Calu3 (cell line): Measurements from ENCODE around the gene SNRNP200. TPM values are rescaled to one million over a fixed set of nuclear protein-coding genes. Genes with fewer than 3 reads are reported as not detected.

ENCODE experiments used
- Bru-seq: library from RNA; stranded (reverse); fragments of 400-500 nt; gene quantifications from one replicate; lab custom pipeline; 2021; lab: Mats Ljungman, UMichigan
- BruChase-seq, 2 experiments: library from RNA; stranded (reverse); fragments of 400-500 nt; gene quantifications; one replicate each; lab custom pipeline; 2021; lab: Mats Ljungman, UMichigan
- BruUV-seq: library from RNA; stranded (reverse); fragments of 400-500 nt; replicated peaks from 2 replicates; lab custom pipeline; 2021; lab: Mats Ljungman, UMichigan
- CTCF ChIA-PET: fragments of 300-600 bp; sonication (Branson Sonifier 250); formaldehyde crosslinking; loops from one replicate; lab custom pipeline; 2022; ENCODE audit warnings: antibody characterized with exemption; lab: Charles Lee
- DNase-seq: peaks from one replicate; pipeline ENCODE4 v3.0.0; 2022
- H3K27ac Mint-ChIP-seq: one replicate; pipeline ENCODE4 v1.8.0; 2022; ENCODE audit warnings: mixed read lengths; ENCODE audit not compliant: unreplicated experiment
- H3K27me3 Mint-ChIP-seq: one replicate; pipeline ENCODE4 v1.8.0; 2022; ENCODE audit warnings: mixed read lengths; ENCODE audit not compliant: unreplicated experiment
- H3K36me3 Mint-ChIP-seq: one replicate; pipeline ENCODE4 v1.8.0; 2022; ENCODE audit warnings: mild to moderate bottlenecking, moderate library complexity, mixed read lengths; ENCODE audit not compliant: insufficient read depth, unreplicated experiment
- H3K4me1 Mint-ChIP-seq: one replicate; pipeline ENCODE4 v1.8.0; 2022; ENCODE audit warnings: mild to moderate bottlenecking, low read depth, mixed read lengths; ENCODE audit not compliant: unreplicated experiment
- H3K4me3 Mint-ChIP-seq: one replicate; pipeline ENCODE4 v1.8.0; 2022; ENCODE audit warnings: mild to moderate bottlenecking, low read depth, moderate library complexity, mixed read lengths; ENCODE audit not compliant: unreplicated experiment
- H3K9me3 Mint-ChIP-seq: one replicate; pipeline ENCODE4 v1.8.0; 2022; ENCODE audit warnings: low read depth, mixed read lengths; ENCODE audit not compliant: unreplicated experiment
- intact Hi-C: fragments of 100-400 bp; cut with micrococcal nuclease; formaldehyde crosslinking; loops from one replicate; pipeline ENCODE4 v1.10.0; 2022; ENCODE audit not compliant: unreplicated experiment
- long read RNA-seq: library from polyadenylated mRNA; stranded (forward); transcript quantifications from one replicate; pipeline ENCODE4 v2.0.0, GENCODE V29; 2022
- total RNA-seq: library from RNA; stranded (reverse); gene quantifications from 2 replicates; pipeline ENCODE4 v1.2.3, GENCODE V29; 2022
- TF ChIP-seq, protein P1 (sequence below): fragments of 200-600 bp; IDR thresholded peaks from one replicate; pipeline ENCODE4 v1.8.0; 2022; ENCODE audit warnings: antibody characterized with exemption; ENCODE audit not compliant: unreplicated experiment

The SNRNP200 gene
- total RNA-seq = 140 and 143 TPM in 2 replicates
- Bru-seq, nascent RNA = percentile 86 among the genes with signal in this experiment
- percentile 96 among the genes with signal in this experiment for BruChase-seq, experiment 1, labeled RNA remaining after a 6-hour chase
- BruChase-seq, experiment 2, labeled RNA remaining after a 2-hour chase = percentile 90 among the genes with signal in this experiment
- long read RNA-seq, full-length matches to known transcripts = 15 of 207 reads
- long read RNA-seq, partial matches to known transcripts = 49 of 207 reads
- long read RNA-seq, other reads (novel, unspliced or antisense) = 143 of 207 reads

DNA sequence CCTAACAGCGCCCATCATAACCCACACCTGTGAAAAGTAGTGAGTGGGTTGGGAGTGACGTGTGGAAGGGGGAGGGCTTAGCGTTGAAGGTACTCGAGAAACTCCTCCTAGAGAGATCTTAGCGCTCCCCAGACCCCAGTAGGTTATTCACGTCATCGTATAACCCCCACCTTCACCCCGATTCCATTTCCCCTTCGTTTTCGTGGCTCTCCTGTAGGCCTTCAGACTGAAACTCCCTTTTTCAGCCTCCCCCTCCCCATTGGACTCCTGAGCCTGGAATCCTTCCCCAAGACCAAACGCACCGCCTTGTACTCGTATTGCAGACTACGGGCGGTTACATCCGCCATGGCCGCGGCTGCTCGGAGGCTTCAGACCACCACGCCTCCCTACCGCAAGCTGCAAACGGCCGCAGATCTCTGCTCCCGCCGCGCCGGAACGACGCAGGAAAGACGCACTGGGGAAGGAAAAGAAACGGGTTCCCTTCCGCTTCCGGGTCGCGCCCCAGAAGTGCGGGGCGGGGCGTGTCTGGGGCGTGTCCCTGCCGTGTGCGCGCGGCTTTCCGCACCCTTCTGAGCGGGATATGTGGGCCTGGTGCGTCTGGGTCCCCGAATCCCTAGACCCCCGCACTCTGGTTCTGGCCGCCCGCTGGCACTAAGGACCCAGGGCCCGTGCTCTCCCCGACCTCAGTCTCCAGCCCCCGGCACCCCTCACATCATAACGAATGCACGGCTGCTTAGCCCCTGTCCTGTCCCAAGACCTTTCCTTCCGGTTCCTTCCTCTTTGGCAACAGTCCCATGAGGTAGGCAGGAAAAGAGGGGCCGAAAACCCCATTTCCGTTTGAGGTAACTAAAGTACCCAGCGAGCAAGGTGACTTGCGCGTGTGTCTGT, at the start of gene SNRNP200:
Gene SNRNP200 (minus strand): TSS at position 456 of the 888 bp plus-strand sequence. CDS start 109 bp downstream, at position 347.
- Mint-ChIP-seq H3K27me3 (no peaks in the 10 kb centered on the region), H3K27ac (peak within 1 kb of the TSS; percentile 94), H3K4me1 (peaks cover 22% of the 10 kb centered on the region), H3K4me3 (peak within 1 kb of the TSS; percentile 98), H3K9me3 (no peaks in the 10 kb centered on the region), H3K36me3 (peaks cover 49% of the 10 kb centered on the region)
- TF ChIP-seq, protein P1, sequence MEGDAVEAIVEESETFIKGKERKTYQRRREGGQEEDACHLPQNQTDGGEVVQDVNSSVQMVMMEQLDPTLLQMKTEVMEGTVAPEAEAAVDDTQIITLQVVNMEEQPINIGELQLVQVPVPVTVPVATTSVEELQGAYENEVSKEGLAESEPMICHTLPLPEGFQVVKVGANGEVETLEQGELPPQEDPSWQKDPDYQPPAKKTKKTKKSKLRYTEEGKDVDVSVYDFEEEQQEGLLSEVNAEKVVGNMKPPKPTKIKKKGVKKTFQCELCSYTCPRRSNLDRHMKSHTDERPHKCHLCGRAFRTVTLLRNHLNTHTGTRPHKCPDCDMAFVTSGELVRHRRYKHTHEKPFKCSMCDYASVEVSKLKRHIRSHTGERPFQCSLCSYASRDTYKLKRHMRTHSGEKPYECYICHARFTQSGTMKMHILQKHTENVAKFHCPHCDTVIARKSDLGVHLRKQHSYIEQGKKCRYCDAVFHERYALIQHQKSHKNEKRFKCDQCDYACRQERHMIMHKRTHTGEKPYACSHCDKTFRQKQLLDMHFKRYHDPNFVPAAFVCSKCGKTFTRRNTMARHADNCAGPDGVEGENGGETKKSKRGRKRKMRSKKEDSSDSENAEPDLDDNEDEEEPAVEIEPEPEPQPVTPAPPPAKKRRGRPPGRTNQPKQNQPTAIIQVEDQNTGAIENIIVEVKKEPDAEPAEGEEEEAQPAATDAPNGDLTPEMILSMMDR = no peak
- intact Hi-C loops = no loop called here
- peak; percentile 88 for DNase-seq
- no TSS peak for BruUV-seq
- CTCF ChIA-PET = interaction anchor here (0.6 kb wide), 1 partner anchor 1379 kb away, joined by 3 read pairs; no protein-coding TSS in a partner anchor

DNA sequence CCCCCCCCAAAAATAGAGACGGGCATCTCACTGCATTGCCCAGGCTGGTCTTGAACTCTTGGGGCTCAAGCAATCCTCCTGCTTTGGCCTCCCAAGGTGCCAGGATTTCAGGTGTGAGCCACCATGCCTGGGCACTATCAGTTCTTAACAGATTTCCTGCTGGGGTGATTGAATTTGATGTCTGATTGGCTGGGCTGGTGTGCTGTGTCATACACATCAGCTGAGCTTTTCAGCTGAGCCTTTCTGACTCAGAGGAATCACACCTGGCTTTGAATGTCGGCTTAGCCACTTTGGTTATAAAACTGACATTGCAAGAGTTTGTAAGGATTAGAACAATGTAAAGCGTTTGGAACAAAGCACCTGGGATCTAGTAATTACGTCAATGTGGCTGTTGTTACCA, 49.1 kb upstream of the SNRNP200 start:
- H3K4me1 Mint-ChIP-seq = no peaks in the 10 kb centered on the region
- TF ChIP-seq, protein P1 = no peak
- H3K27me3 Mint-ChIP-seq = no peaks in the 10 kb centered on the region
- no TSS peak for BruUV-seq
- no peak for DNase-seq
- no peaks in the 10 kb centered on the region for H3K9me3 Mint-ChIP-seq
- CTCF ChIA-PET = no interaction called here
- H3K27ac Mint-ChIP-seq = no peak overlapping the region
- intact Hi-C loops = no loop called here
- peaks cover 28% of the 10 kb centered on the region for H3K36me3 Mint-ChIP-seq
- H3K4me3 Mint-ChIP-seq = no peak overlapping the region

DNA sequence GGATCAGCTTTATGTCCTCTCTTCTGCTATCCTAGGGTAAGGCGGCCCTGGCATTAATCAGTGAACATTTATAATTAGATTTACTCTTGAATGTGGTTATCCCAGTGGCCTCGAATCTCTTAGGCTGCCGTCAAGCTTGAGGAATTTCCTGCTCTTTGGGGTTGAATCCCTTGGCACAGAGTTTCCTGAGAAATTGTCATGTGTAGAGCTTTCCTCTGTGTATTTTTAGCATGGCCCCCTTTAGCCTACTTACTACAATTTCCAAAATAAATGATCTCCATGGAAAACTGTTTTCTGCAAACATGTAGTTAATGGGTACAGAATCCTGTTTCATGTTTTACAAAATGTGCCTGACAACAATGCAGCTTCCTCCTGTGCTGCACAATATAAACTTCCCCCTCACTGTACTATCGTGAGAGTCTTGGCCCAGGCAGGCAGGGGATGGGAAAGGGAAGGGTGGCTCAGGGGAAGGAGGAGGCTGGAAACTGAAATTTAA, 48.3 kb upstream of the SNRNP200 start:
- DNase-seq = no peak
- Mint-ChIP-seq H3K27me3 (no peaks in the 10 kb centered on the region), H3K4me1 (no peaks in the 10 kb centered on the region), H3K9me3 (no peaks in the 10 kb centered on the region), H3K4me3 (no peak overlapping the region), H3K36me3 (peaks cover 24% of the 10 kb centered on the region), H3K27ac (no peak overlapping the region)
- TF ChIP-seq, protein P1 = no peak
- intact Hi-C loops = no loop called here
- BruUV-seq = no TSS peak
- CTCF ChIA-PET = no interaction called here

DNA sequence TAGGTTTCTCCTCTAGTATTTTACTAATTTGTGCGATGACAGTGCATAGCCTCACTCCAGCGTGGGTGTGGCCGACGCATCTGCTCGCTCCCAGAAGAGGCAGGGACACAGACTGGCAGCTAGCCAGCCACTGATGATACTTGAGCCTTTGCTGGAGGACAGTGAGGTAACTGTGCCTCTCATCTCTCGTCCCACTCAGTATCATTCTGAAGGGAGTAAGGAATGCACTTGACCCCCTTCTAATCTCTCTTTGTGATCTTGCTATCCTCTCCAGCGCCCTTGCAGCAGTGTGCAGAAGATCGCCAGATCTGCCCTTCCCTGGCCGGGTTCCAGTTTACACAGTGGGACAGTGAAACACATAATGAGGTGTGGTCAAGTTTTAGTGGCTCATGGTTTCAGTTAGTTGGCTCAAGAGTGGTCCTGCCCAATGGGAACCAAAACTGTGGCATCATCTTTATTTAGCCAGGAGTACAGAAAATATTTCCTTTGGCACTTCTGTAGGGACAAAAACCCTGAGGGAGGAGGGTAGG, 47.8 kb upstream of the SNRNP200 start:
- no peak overlapping the region for H3K4me3 Mint-ChIP-seq

More for the DNA sequence above, 47.8 kb upstream of the SNRNP200 start:
- Mint-ChIP-seq H3K27me3 (no peaks in the 10 kb centered on the region), H3K4me1 (no peaks in the 10 kb centered on the region), H3K36me3 (peaks cover 24% of the 10 kb centered on the region), H3K27ac (no peak overlapping the region), H3K9me3 (no peaks in the 10 kb centered on the region)
- intact Hi-C loops = no loop called here
- no TSS peak for BruUV-seq
- DNase-seq = no peak
- CTCF ChIA-PET = no interaction called here
- TF ChIP-seq, protein P1 = no peak
